HG03159 (cell line): ENCODE measurements around the gene RANBP10.

ENCODE experiments used
- ATAC-seq: cut with Tn5 transposase; IDR thresholded peaks from one replicate; pipeline ENCODE4 v1.9.1; 2021; ENCODE audit warnings: mild to moderate bottlenecking, moderate library complexity; ENCODE audit not compliant: unreplicated experiment

Gene RANBP10

DNA sequence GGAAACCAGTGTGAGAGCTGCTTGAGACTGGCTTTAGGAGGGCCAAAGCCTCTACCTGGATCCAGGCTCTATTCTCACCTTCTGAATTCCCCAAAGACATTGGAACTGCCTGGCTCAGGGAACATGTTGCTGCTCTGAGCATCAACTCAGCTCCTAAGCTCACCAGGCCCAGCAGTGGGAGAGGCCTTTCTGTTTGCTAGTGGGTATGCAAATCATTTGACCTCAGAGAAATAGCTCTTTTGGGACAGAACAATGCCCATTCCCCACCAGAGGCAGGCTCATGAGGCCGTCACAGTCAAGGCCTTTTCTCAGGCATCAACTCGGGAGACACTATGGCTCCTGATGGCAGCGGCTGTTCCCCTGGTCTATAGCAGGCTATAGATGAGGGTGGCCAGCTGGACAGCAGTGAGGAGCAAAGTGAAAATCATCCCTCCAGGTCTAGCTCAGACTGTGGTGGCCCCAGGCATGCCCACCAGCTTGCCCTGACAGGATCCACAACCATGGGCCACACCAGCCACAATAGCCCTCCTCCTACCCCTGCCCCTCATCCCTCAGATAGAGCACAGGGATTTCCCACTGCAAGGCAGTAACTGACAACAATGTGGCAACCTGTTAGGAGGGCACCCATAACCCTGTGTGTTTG is 56.8 kb downstream of the RANBP10 start:
- no peak for ATAC-seq

GRCh38 chr16:67748834-67749233 is 57.5 kb downstream of the RANBP10 start:
- no peak for ATAC-seq

- ATAC-seq = no peak
Measured at GRCh38 chr16:67746846-67747245, 59.5 kb downstream of the RANBP10 start.

DNA sequence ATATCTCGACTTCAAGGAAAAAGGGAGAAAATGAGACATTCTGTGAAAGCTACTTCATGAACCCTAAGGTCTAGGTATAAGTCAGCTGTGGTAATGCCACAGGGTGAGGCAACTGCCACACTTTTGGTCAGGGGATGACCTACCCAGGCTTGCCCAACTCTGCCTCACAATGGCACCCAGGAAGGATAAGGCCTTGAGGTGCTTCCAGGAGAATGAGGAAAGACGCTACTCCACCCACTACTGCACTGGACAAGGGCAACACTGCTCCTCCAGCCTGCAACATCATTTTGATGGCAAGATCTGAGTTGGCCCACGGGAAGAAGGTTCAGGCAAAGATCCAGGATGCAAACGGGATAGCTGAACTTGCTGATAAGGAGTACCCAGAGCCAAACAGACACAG is 65.2 kb downstream of the RANBP10 start:
- no peak for ATAC-seq

DNA sequence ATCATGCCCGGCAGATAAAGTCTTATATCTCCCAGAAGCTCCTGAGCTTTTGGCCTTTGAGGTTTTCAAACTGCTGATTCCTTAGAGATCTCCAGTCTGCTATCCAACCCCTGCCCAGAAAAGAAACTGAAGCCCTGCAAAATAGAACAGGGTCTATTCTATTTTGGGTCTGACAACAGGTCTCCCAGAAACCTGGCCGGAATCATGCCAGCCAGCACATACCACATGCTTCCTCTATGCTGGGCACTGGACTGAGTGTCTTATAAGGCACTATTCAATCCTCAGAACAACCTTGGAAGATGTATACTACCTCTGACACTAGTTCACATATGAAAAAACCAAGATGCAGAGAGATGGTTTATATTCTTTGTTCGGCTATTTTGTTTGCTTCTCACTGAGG is 66.0 kb downstream of the RANBP10 start:
- no peak for ATAC-seq

DNA sequence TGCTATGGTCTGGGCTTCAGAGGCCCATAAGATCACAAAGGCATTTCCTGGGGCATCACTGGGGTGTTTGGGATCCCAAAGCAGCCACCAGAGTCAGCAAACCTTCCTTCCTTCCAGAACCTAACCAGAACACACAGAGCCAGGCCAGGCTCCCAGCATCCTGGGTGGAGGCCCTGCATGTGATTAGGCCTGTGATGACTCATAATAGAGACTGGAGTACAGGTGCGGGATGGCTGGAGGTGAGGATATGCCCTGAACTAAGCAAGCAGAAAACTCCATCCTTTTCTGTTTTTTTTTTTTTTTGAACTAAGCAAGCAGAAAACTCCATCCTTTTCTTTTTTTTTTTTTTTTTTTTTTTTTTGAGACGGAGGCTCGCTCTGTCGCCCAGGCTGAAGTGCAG is 69.5 kb downstream of the RANBP10 start:
- ATAC-seq = no peak

GRCh38 chr16:67734731-67735201 is 71.6 kb downstream of the RANBP10 start:
- ATAC-seq = no peak

DNA sequence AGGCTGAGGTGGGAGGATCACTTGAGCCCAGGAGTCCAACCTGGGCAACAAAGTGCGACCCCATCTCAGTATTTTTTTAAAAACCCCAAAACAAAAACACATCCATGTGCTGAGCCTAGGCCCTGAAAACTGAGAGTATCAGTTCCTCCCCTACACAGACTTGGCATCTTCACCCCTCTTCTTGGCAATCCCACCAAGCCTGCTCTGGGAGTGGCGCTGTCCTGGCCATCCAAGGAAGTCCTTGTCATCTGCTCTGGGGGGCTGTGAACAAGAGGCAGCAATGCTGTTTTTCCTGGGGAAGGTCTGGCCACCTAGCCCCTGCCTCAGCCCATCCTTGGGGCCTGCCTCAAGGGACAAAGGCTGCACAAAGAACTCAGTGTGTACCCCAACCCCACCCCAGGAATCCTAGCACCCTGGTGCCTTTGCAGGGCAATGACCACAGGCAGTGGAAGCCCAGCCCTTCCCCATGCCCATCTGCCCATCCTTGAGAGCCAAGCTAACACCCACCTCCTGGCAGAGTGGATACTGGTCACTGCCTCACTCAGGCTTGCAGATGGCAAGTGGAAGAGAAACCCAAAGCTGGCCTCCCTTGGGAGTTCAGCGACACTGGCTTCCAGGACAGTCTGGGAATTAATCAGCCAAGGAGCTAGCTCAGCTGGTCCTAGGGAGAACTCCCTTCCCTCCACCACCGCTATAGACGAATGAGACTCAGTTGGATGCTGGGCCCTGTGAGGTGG is 72.5 kb downstream of the RANBP10 start:
- no peak for ATAC-seq

DNA sequence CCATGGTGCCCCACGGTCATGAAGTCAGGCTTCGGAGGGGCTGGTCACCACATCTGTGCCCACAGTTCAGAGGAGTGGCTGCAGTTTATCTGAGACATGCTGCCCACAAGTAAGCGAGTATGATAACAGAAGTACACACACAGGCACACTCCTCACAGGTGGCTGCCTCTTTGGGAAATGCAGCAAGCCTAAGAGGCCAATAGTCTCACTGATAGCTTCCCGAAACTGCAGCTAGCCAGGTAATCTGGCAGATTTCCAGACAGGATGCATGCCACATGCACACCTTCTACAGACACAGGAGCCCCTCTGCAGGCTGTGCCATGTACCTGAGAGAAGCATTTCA is 74.6 kb downstream of the RANBP10 start:
- no peak for ATAC-seq

GRCh38 chr16:67731071-67731752 is 75.1 kb downstream of the RANBP10 start:
- no peak for ATAC-seq

DNA sequence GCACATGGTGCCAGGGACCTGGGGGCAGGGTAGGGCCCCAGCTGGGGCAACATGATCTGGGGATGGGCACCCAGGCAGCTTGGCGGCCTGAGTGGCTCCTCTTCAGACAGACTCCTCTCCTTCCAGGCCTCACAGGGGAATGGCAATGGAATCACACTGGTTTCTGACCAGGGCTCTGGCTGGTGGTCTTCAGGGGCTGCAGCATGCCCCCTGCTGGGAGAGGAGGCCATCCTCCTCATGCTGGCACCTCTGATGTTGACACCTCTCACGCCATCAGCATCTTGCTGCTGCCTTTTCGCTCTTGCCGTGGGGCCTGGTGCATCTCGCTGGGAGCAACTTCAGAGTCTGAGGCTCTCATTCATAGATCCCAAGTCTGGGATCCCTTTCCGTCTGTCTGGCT is 76.0 kb downstream of the RANBP10 start:
- no peak for ATAC-seq

DNA sequence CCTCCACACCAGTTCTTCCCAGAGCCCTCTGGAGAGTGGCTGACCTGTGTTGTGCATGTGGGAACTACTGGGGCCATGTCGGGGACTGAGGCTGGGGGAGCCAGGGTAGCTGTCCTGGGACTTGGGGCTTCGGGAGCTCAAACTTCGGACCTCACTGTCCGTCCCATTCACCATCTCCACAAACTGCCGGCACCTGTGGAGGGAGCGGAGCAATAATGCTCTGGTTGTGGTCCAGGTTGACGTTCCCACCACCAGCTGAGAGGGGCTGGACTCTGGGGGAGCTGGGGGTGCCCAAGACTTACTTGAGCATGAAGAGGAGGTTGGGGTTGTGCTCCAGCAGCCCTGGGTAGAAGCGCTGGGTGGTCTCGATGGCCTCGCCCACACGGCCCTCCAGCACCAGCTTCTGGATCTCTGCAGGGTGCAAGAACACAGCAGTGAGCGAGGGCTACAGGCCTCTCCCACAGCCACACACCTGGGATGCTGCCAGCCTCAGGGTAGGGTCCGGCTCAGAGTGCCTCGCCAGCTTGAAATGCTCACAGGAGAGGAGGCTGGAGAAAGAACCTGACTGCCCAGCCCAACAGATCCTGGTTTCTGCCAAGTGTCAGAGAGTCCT is 76.6 kb downstream of the RANBP10 start:
- no peak for ATAC-seq

DNA sequence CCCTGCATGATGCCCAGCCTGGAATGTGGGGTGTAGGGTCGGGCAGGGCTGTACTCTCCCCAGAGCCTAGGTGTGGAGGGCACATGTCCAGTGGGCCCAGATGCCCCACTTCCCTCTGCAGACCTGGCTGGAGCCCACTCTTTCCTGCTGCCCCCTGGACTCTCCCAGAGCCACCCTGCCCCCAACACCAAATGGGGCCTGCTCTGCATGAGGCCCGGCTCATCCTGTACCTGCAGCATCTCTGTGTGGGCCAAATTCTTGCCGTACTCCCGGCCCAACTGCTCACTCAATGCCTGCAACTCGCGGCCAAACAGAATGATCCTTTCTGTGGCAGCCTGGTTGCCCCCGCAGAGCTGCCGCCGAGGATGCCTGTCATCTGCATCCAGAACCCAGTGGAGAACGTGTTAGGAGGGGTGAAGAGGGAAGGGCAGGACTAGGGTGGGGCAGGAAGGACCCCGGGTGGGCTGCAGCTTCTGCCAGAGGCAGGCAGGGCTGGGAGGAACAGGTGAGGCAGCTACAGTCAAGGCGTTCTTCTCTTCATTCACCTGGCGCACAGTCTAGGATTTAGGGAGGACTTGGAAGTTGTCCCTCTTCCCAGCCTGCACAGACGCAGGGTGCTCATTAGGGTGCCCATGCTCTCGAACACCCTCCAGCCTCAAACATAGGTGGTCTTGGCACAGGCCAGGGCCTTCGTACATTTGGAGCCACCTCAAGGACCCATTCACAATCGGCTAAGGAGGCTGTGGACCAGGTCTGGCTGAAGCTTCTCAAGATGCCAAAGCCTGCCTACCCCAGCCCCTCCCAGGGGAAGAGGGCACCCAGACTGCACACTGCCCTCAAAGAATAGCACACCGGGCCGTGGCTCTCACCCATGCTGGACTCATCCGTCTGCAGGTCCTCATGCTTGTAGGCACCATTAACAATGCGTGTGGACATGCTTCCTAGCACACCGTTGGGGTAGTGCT is 78.6 kb downstream of the RANBP10 start:
- ATAC-seq = no peak

- no peak for ATAC-seq
Measured at GRCh38 chr16:67726106-67727034, 80.0 kb downstream of the RANBP10 start.

DNA sequence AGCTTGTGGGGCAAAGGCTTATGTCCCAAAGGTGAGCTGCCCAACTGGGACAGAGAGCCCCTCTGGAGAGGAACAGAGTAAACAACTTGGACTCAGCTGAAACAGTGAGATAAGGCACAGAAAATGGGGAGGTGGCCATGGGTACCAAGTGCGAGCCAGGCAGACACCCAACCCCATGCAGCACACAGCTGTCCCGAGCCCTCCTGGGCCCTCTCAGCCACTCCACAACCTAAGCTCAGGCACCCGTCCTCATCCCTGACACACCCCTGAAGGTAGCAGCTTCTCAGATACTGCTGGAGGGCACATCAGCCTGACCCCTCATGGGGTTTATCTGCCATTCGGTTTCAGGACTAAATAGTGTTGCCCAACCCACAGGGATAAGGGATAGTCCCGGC is 82.5 kb downstream of the RANBP10 start:
- ATAC-seq = no peak

DNA sequence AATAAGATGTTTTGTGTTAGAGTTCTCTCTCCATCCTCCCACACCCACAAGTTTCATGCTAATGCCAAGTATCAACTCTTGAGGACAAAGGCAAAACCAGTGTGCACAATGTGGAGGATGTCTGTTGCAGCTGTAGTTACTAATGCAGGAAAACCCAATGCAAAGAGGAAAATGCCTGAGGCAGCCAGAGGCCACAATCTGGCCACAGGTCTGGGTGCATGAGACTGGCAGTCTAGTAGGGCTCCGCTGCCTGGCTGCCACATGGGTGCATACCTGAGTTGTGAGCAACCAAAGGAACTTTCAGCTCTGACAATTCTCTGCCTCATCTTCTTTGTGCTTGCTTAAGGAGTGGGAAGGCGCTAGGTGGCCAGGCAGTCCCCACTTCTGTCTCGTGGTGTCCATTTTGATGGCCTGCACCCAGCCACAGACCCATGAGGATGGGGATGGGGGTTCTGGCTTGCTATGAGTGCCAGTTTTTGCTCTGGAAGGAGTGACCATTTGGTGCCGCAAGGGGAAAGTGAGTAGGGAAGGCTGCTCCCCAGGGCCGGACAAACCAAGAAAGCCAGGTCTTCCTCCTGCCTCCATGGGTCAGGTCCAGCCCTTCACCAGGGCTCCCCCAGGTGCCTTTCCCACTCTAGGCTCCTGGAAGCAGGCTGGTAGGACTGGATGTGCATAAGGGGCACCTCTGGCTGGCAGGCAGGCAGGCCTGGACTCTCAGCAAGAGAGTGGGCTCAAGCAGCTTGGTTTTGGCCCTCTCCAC is 83.0 kb downstream of the RANBP10 start:
- no peak for ATAC-seq

DNA sequence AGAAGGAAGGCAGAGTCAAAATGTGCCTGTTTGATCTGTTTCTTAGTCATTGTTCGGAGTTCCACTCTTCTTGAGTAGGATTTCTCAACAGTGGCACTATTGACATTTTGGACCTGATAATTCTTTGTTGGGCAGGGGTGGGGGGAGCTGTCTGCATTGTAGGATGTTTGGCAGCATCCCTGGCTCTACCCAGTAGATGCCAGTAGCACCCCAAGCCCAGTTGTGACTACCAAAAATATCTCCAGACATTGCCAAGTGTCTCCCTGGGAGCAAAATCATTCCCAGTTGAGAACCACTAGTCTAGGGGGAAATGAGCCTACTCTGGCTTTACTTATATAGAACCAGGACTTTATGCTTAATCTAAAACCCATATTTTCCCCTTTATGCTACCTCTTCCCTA is 86.1 kb downstream of the RANBP10 start:
- no peak for ATAC-seq

- no peak for ATAC-seq
Measured at GRCh38 chr16:67719778-67720144, 86.6 kb downstream of the RANBP10 start.
